Measurements from ENCODE around the gene SLU7.

The SLU7 gene

GRCh38 chr5:160419458-160420330 is 813 bp upstream of the SLU7 start:
- DNase-seq (ENCODE audit: low spot score): no peak

DNA sequence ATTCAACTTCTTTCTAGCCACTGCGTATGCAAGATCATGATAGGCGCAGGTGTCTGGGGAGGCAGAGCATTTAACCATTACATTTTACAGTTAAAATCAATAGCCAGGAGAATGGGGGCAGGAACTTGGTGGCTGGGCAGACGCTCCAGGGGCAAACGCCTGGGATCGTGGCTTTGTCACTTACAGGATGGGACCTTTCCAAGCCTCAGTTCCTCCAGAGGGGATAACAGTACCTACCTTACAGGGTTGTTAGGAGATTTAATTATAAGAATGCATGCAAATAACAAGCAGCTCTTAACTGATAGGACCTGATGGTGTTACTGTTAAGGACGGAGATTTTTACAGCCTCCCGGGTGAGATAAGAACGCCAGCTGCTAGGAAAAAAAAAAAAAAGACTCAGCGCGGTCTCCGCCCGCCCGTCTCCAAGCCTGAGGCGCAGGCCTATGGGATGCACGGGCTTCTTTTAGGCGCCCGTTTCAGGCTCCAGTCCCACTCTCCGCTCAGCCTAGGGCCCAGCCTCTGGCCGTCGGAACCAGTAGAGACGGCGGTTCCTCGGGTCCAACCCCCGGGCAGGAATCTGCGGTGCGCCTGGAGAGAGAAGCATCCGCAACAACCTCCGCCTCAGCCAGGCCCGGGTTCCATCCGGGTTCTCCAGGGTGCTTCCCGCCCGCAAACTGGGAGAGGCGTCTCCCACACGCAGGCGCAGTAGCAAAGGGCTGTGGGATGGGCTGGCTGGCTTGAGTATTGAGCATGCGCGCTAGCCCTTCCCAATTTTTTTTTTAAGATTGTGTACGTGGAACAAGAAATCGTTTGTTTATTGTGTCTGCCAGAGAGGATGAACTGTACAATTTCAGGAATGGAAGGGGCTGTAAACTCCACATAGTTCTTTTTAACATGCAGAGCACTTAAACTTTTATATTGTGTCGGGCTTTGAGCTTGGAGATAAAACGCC is 19.2 kb downstream of the SLU7 start, which contains the start of gene FAM200C:
Gene FAM200C, minus strand, starts transcription at position 653 of the 952 bp plus-strand sequence. CDS start 4,564 bp downstream, outside the sequence.
- DNase-seq (ENCODE audit: low spot score): peak; percentile 99

DNA sequence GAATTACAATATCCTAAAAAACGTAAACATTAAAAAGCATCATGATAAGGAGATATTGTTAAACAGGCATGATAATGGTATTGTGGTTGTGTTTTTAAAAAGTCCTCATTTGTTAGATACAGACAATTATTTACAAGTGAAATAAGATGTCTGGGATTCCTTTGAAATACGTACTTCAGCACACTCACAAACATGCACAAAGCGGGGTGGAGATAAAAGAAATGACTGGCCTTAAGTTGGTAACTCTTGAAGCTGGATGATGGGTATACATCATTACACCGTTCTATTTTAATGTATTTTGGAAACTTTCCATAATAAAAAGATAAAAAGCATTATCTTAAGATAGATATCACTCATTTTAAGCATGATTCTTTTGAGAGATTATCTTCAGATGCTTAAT is 20.1 kb downstream of the SLU7 start:
- no peak for DNase-seq (ENCODE audit: low spot score)

- DNase-seq (ENCODE audit: low spot score): no peak
These were observed 21.4 kb downstream of the SLU7 start for GRCh38 chr5:160397492-160397891.

DNA sequence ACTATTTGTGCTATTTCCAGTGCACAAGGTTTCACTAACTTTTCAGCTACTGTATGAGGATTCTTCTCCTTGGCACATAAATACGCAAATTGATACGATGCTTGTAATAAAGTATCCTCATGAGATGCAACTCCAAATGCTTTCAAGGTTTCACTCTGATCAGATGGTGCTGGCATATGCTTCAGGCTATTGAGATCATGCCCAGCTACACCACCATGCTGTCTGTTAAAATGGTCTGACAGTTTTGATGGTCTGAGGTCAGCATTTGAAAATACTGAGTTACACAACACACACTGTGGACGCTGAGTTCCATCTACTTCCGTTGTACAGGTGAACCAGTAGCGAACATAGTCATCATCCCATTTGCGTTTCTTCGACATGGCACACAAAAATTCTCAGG is 23.8 kb downstream of the SLU7 start:
- no peak for DNase-seq (ENCODE audit: low spot score)

GRCh38 chr5:160390787-160391696 is 27.8 kb downstream of the SLU7 start:
- DNase-seq (ENCODE audit: low spot score): no peak

GRCh38 chr5:160387445-160387844 is 31.4 kb downstream of the SLU7 start:
- DNase-seq (ENCODE audit: low spot score): no peak

- DNase-seq (ENCODE audit: low spot score): no peak
These were observed 33.4 kb downstream of the SLU7 start for GRCh38 chr5:160385496-160385895.

GRCh38 chr5:160384681-160385080 is 34.2 kb downstream of the SLU7 start:
- no peak for DNase-seq (ENCODE audit: low spot score)

DNA sequence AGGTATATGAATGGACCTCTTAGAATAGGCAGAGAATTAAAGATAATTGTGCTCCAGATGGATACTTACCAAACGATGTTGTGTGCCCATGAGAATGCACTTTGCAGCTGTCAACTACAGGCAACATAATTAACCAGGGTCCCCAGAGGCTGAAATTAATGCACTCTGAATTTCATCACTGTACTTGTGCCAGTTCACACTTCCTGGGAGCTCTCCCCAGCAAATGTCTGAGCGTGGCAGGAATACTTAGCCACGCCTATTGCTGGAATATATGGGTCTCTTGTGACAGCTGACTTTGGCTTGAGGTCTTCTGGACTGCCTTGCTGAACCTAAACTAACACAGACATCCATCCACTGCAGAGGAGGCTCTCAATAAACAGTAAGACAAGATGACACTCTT is 36.5 kb downstream of the SLU7 start:
- DNase-seq (ENCODE audit: low spot score): peak; percentile 46

GRCh38 chr5:160380041-160380440 is 38.8 kb downstream of the SLU7 start:
- no peak for DNase-seq (ENCODE audit: low spot score)

GRCh38 chr5:160379511-160379910 is 39.4 kb downstream of the SLU7 start:
- no peak for DNase-seq (ENCODE audit: low spot score)

GRCh38 chr5:160378330-160378729 is 40.6 kb downstream of the SLU7 start:
- DNase-seq (ENCODE audit: low spot score): no peak

DNA sequence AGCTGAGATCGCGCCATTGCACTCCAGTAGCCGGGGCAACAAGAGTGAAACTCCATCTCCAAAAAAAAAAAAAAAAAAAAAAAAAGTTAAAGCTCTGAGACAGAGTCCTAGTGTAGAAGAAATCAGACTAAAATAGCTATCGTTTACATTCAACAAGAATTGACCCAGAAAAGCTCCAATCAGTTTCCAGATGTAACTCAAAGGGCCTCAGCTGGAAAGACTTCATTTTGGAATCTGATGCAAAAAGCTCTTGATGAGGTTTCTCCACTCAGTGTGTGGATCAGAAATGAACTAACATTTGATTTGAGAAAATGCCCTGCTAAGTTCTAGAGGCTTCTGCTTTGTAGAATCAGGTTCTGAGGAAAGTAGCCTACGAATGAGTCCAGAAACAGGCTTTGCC is 41.2 kb downstream of the SLU7 start:
- no peak for DNase-seq (ENCODE audit: low spot score)

- no peak for DNase-seq (ENCODE audit: low spot score)
These were observed 42.5 kb downstream of the SLU7 start for GRCh38 chr5:160376416-160376815.

DNA sequence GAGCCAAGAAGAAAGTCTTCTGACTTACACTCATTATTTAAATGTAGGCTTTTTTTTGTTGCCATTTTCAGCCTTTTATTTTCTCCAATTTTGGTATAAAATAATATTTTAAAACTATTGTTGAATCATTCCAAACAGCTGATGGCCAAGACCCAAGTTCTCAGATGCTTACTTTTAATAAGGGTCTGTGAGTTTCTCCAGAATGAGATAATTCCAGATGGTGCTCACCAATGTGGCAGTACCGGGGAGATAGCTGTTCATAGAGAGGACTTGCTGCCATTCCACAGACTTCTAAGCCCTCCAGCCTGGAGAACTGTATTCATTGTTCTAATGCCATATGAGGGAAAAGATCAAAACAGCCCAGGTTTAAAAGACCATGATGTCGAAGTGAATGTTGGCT is 43.2 kb downstream of the SLU7 start:
- DNase-seq (ENCODE audit: low spot score): no peak

DNA sequence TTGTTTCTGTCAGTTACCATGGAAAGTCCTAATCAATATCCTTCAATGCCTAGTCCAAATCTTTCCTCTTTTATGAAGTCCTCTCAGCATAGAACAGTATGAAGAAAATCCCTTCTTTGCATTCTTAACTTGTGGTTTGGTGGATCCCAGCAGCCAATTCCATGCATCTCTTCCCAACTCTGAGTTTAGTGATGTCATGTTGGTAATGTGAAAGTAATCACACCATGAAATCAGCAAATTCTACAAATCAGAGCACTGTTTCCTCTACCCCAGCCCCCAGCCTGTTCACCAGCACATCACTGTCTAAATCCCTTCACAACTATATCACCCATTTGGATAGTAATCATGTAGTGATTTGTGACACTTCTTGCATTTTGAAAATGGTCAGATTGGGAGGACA is 43.7 kb downstream of the SLU7 start:
- no peak for DNase-seq (ENCODE audit: low spot score)

DNA sequence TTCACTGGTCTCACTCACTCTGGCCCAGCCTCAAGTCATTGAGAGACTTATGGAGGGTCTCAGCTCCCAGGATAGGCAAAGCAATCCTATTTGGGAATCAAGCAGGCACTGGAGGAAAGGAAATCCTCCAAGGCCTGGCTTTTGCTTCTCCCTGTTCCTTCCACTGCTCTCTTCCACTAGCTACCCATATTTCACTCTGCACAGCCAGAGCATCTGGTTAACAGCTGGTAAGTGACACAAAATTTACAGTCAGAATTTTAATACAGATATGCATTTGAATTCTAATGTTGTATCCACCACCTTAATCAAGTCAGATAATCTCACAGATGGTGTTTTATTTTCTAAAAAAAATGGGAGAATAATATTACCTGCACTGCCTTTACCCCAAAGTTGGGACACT is 47.6 kb downstream of the SLU7 start:
- DNase-seq (ENCODE audit: low spot score): no peak

GRCh38 chr5:160370713-160371034 is 48.2 kb downstream of the SLU7 start:
- DNase-seq (ENCODE audit: low spot score): no peak

GRCh38 chr5:160369990-160370712 is 48.7 kb downstream of the SLU7 start, which contains the start of gene C1QTNF2:
Gene C1QTNF2, minus strand, starts transcription at chr5:160370626. Its CDS starts 15,615 bp downstream, at chr5:160355011.
- DNase-seq (ENCODE audit: low spot score): peak; percentile 71

- no peak for DNase-seq (ENCODE audit: low spot score)
These were observed 51.0 kb downstream of the SLU7 start for GRCh38 chr5:160367885-160368284.

Measured in D341Med (cell line).